HepG2 (cell line): ENCODE data around the gene MICALL2. TPM values are rescaled to one million over a fixed set of nuclear protein-coding genes. Genes with fewer than 3 reads are reported as not detected.

Experiments
- ATAC-seq: fragments of 200-7000 bp; cut with Tn5 transposase; 3 replicates; pipeline ENCODE4 v1.9.1; 2020; ENCODE audit warnings: mild to moderate bottlenecking, moderate library complexity
- BruUV-seq: library from RNA; stranded (reverse); fragments of 400-500 nt; replicated peaks from 2 replicates; lab custom pipeline; 2021; lab: Mats Ljungman, UMichigan
- CTCF ChIA-PET: fragments of 300-600 bp; formaldehyde crosslinking; extraction: SDS; loops from one replicate; lab custom pipeline; 2021; ENCODE audit warnings: low total read pairs, inconsistent platforms, low intra/inter-chr PET ratio; lab: Yijun Ruan, JAX
- POLR2A ChIA-PET: fragments of 350-600 bp; sonication (Branson Sonifier 250); formaldehyde crosslinking; loops from one replicate; lab custom pipeline; 2020; ENCODE audit warnings: antibody characterized with exemption, inconsistent platforms; lab: Yijun Ruan, JAX
- DNase-seq: peaks from one replicate; pipeline ENCODE4 v3.0.0-alpha.2; 2015; ENCODE audit warnings: low spot score
- FAIRE-seq: peaks from 3 replicates; lab custom pipeline; 2011; peaks lifted over from hg19 to GRCh38; lab: Jason Lieb, UNC
- H2AFZ ChIP-seq: one replicate; pipeline ENCODE4 v1.6.1; 2011; ENCODE audit warnings: low read length, inconsistent platforms
- H3K27ac ChIP-seq: fragments of 300-600 bp; 3 replicates; pipeline ENCODE4 v1.8.0; 2011; ENCODE audit warnings: mixed run types, mild to moderate bottlenecking, mixed read lengths, low read length, inconsistent platforms; ENCODE audit not compliant: insufficient read depth; ENCODE audit errors: extremely low read length
- H3K27me3 ChIP-seq, 2 experiments: fragments of 200-600 bp in 1 of 2; 2 replicates in 1 of 2; 3 replicates in 1 of 2; pipeline versions ENCODE4 v1.6.0 to v1.8.0; 2011; ENCODE audit warnings: low read length in 2 of 2, mild to moderate bottlenecking in 2 of 2, moderate library complexity in 2 of 2, inconsistent platforms in 1 of 2; ENCODE audit not compliant: insufficient read depth in 2 of 2, control insufficient read depth in 1 of 2
- H3K36me3 ChIP-seq, 2 experiments: fragments of 200-600 bp in 1 of 2; replicated peaks in 1 of 2; 2 replicates in 1 of 2; 3 replicates in 1 of 2; pipeline versions ENCODE4 v1.5.1 to v1.8.0; 2011; ENCODE audit warnings: low read length in 2 of 2, inconsistent platforms in 1 of 2; ENCODE audit not compliant: insufficient read depth in 2 of 2, control insufficient read depth in 1 of 2
- H3K4me1 ChIP-seq: 2 replicates; pipeline ENCODE4 v1.5.1; 2012; ENCODE audit warnings: low read length, inconsistent platforms; ENCODE audit not compliant: insufficient read depth
- H3K4me2 ChIP-seq: 2 replicates; pipeline ENCODE4 v1.6.0; 2011; ENCODE audit warnings: low read depth, low read length, inconsistent platforms
- H3K4me3 ChIP-seq, 3 experiments: fragments of 200-600 bp in 1 of 3; sonication (generic), shearing (Covaris generic) in 1 of 3; replicated peaks in 1 of 3; 2 replicates each; pipeline ENCODE4 v1.5.1; 2011 to 2016; ENCODE audit warnings: low read length in 3 of 3, inconsistent platforms in 2 of 3, low read depth in 2 of 3, mild to moderate bottlenecking in 2 of 3, control low read depth in 1 of 3, mixed read lengths in 1 of 3; ENCODE audit not compliant: insufficient read depth in 1 of 3
- H3K79me2 ChIP-seq: one replicate; pipeline ENCODE4 v1.6.1; 2011; ENCODE audit warnings: low read length, inconsistent platforms; ENCODE audit not compliant: insufficient read depth
- H3K9ac ChIP-seq: 2 replicates; pipeline ENCODE4 v1.6.0; 2011; ENCODE audit warnings: mild to moderate bottlenecking, low read depth, low read length, inconsistent platforms; ENCODE audit not compliant: insufficient read depth
- H3K9me3 ChIP-seq: 2 replicates; pipeline ENCODE4 v1.5.1; 2012; ENCODE audit warnings: mild to moderate bottlenecking, low read length
- H4K20me1 ChIP-seq: 2 replicates; pipeline ENCODE4 v1.6.0; 2011; ENCODE audit warnings: inconsistent platforms, mild to moderate bottlenecking, low read length, moderate library complexity; ENCODE audit not compliant: insufficient read depth
- EZH2 ChIP-seq: conservative IDR thresholded peaks from 2 replicates; pipeline ENCODE4 v1.6.1; 2012; ENCODE audit warnings: mild to moderate bottlenecking, low read depth, low read length, moderate library complexity
- SP4 ChIP-seq: sonication (generic); formaldehyde crosslinking; IDR thresholded peaks from 2 replicates; pipeline ENCODE4 v1.8.1; 2023; ENCODE audit warnings: mild to moderate bottlenecking, missing genetic modification reagents
- ZBTB46 ChIP-seq: sonication (generic); formaldehyde crosslinking; IDR thresholded peaks from 2 replicates; pipeline ENCODE4 v1.4.0; 2020; ENCODE audit warnings: mild to moderate bottlenecking, missing genetic modification reagents, borderline replicate concordance
- ZNF574 ChIP-seq: sonication (generic); formaldehyde crosslinking; IDR thresholded peaks from 2 replicates; pipeline ENCODE4 v1.4.0; 2020; ENCODE audit warnings: missing genetic modification reagents
- ZNF687 ChIP-seq: sonication (generic); formaldehyde crosslinking; IDR thresholded peaks from 2 replicates; pipeline ENCODE4 v1.5.1; 2020; ENCODE audit warnings: mild to moderate bottlenecking, missing genetic modification reagents, moderate library complexity
- whole genome bisulfite sequencing: methylation state at CpG from one replicate; pipeline ENCODE4 v1.1.6; 2017; ENCODE audit warnings: low lambda C conversion rate; 5-methylcytosine and 5-hydroxymethylcytosine counted together
- in situ Hi-C: cut with HindIII; loops from 2 replicates; pipeline ENCODE4 v1.10.0; 2017; ENCODE audit warnings: low pct_unique_long_range_greater_than_20kb; ENCODE audit not compliant: extremely low pct_ligation_motif_present
- intact Hi-C: fragments of 100-400 bp; cut with micrococcal nuclease; formaldehyde crosslinking; loops from one replicate; pipeline ENCODE4 v1.10.0; 2022; ENCODE audit not compliant: unreplicated experiment
- polyA plus RNA-seq, 8 experiments: library from polyadenylated mRNA; depleted of rRNA in 3 of 8; stranded (reverse) in 7 of 8; unstranded in 1 of 8; fragments of >200 nt; fragmentation: Illumina TruSeq in 4 of 8; extraction: Trizol in 4 of 8; gene quantifications; 2 replicates each; pipeline versions ENCODE4 v1.2.1 to v1.2.3, GENCODE V29; 2011 to 2016; ENCODE audit warnings: low read depth in 4 of 8, missing spikeins in 1 of 8, mixed read lengths in 1 of 8; ENCODE audit not compliant: insufficient read depth in 1 of 8
- total RNA-seq, 5 experiments: library from RNA; depleted of rRNA; stranded (reverse); fragments of >200 nt; fragmentation: Illumina TruSeq; extraction: Trizol; gene quantifications; 2 replicates each; pipeline ENCODE4 v1.2.3, GENCODE V29; 2016; ENCODE audit warnings: low read depth in 1 of 5
- TF ChIP-seq, protein P1 (sequence below): fragments of 450-650 bp; IDR thresholded peaks from 2 replicates; pipeline ENCODE4 v1.6.1; 2017

MICALL2 gene
- total and polyA plus RNA-seq, 2 of the 13 experiments (the other 11 are each of a cell fraction or from before 2014, with no cell fraction given) = 5.8 to 12.4 TPM

- TF ChIP-seq ZNF687 (CRISPR knock-in tag) = peak; percentile 32
Observed at GRCh38 chr7:1461646-1462375, 2.5 kb upstream of the MICALL2 start (continued).

DNA sequence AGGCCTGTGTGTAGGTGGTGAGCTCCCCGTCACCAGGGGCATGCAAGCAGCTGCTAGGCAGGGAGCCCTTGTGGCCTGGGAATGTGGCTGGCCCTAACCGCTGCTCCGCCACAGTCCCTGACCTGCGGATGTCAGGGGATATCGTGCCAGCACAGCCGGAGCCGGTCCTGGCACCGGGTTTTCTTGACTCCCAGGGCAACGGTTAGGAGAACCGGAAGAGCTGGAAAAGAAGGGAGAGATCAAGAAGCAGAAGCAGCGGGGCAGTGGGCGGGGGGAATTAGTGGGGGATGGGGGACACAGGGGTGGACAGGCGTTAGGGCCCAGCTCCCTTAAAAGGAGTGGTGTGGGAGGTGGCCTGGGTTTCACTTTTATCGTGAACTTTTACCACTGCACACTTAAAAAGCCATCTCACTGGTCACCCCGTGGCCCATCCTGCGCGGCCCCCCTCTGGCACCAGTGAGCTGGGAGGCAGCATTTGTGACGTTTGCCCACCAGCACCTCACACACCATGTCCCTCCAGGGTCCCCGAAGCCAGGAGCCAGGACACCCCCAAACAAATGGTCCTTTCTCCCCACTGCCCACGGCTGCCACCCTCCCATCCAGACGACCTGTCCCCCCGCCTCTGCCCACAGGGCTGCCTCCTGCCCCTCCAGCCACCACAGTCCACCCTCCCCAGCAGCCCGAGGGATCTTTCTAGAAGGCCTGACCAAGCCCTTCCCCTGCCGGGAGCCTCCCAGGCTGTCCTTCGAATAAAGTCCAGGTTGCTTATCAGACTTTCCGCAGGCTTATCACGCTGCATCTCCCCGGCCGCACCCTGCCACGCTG, 1.8 kb upstream of the MICALL2 start:
- Histone ChIP-seq H3K27ac (peak overlapping the region; percentile 77), H3K9ac (peak overlapping the region; percentile 62), H3K36me3 (no peaks in the 10 kb centered on the region), H3K27me3 (no peaks in the 10 kb centered on the region), H3K79me2 (peaks cover 21% of the 10 kb centered on the region), H3K4me3 (peak overlapping the region; percentile 50 to 84 (median 69)), H3K4me2 (peak overlapping the region; percentile 93), H2AFZ (no peak overlapping the region), H3K4me1 (peaks cover 64% of the 10 kb centered on the region), H3K9me3 (no peaks in the 10 kb centered on the region), H4K20me1 (no peaks in the 10 kb centered on the region)
- in situ Hi-C loops (no loop called here), intact Hi-C loops (loop anchor here (2.0 kb wide), 1 partner anchor 70 kb away; the partner anchor contains the start of gene MAFK)
- POLR2A ChIA-PET = interaction anchor here (0.9 to 1.8 kb wide), 5 partner anchors 9 to 304 kb away, joined by 3 to 9 read pairs (median 4); partner anchors contain the start of gene TMEM184A
- CTCF ChIA-PET = no interaction called here
- no peak for FAIRE-seq
- DNase-seq = peak; percentile 73
- no TSS peak for BruUV-seq
- WGBS = 2% methylated on average over 18 of the region's 30 CpGs
- peak; percentile 7 for ATAC-seq
- TF ChIP-seq EZH2 (no peak), ZNF574 (CRISPR knock-in tag) (peak; percentile 38; the same call in 1 of the 2 replicates), ZBTB46 (CRISPR knock-in tag) (0 out of 2 replicates have a peak, but pooled peaks have one; percentile 54), SP4 (CRISPR knock-in tag) (peak; percentile 62; the same call in 1 of the 2 replicates)
- TF ChIP-seq, protein P1, sequence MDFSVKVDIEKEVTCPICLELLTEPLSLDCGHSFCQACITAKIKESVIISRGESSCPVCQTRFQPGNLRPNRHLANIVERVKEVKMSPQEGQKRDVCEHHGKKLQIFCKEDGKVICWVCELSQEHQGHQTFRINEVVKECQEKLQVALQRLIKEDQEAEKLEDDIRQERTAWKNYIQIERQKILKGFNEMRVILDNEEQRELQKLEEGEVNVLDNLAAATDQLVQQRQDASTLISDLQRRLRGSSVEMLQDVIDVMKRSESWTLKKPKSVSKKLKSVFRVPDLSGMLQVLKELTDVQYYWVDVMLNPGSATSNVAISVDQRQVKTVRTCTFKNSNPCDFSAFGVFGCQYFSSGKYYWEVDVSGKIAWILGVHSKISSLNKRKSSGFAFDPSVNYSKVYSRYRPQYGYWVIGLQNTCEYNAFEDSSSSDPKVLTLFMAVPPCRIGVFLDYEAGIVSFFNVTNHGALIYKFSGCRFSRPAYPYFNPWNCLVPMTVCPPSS = no peak
